ENCODE measurements around the gene GPR158.
"Not testable (repeated sequence)": the region's sequence is repeated elsewhere in the genome, so short reads cannot be mapped to it uniquely, and the experiment has no call there.

Gene GPR158, protein sequence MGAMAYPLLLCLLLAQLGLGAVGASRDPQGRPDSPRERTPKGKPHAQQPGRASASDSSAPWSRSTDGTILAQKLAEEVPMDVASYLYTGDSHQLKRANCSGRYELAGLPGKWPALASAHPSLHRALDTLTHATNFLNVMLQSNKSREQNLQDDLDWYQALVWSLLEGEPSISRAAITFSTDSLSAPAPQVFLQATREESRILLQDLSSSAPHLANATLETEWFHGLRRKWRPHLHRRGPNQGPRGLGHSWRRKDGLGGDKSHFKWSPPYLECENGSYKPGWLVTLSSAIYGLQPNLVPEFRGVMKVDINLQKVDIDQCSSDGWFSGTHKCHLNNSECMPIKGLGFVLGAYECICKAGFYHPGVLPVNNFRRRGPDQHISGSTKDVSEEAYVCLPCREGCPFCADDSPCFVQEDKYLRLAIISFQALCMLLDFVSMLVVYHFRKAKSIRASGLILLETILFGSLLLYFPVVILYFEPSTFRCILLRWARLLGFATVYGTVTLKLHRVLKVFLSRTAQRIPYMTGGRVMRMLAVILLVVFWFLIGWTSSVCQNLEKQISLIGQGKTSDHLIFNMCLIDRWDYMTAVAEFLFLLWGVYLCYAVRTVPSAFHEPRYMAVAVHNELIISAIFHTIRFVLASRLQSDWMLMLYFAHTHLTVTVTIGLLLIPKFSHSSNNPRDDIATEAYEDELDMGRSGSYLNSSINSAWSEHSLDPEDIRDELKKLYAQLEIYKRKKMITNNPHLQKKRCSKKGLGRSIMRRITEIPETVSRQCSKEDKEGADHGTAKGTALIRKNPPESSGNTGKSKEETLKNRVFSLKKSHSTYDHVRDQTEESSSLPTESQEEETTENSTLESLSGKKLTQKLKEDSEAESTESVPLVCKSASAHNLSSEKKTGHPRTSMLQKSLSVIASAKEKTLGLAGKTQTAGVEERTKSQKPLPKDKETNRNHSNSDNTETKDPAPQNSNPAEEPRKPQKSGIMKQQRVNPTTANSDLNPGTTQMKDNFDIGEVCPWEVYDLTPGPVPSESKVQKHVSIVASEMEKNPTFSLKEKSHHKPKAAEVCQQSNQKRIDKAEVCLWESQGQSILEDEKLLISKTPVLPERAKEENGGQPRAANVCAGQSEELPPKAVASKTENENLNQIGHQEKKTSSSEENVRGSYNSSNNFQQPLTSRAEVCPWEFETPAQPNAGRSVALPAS (N-terminal part only)

DNA sequence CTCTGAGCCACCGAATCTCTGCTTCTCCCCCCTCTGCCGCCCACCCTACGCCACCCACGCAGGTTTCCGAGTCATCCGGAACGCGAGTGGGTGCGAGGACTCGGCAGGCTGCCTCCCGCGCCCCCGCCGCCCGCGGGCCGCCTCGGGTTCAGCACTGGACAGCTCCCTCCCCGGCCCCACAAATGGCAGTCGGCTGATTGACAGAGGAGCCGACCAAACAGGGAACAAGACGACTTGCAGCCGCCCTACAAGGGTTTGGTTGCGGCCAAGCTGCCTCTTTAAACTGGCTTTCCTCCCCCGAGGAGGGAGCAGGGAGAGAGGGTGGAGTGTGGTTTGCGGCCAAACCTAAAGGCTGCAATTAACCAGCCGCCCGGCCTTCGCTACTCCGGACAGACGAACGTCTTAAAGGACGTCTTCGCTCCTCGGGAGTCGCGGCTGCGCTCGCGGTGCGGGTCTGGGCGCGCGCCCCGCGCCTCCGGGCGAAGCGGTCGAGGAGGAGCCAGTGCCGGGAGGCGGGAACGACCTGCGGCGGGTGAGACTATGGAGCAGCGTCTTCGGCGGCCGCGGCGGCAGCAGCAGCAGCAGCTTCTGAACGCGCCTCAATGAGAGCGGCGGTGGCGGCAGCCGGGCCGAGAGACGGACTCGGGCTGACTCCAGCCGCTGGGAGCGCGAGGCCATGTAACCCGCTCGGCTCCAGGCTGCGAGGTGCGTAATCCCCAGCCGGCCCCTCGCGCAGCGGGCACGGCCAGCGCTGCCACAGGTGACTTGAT, at the start of gene GPR158:
GPR158 (plus strand) TSS at position 541 of the 770 bp plus-strand sequence. CDS start 420 bp downstream, outside the sequence.
- Mint-ChIP-seq H3K27me3 (peaks cover 40% of the 10 kb centered on the region), H3K4me3 (peak within 1 kb of the TSS; percentile 12), H3K9me3 (no peaks in the 10 kb centered on the region), H3K27ac (no peak within 1 kb of the TSS), H3K4me1 (peaks cover 4% of the 10 kb centered on the region), H3K36me3 (peaks cover 2% of the 10 kb centered on the region)
- CTCF ChIA-PET: no interaction called here
- DNase-seq: peak; percentile 79

DNA sequence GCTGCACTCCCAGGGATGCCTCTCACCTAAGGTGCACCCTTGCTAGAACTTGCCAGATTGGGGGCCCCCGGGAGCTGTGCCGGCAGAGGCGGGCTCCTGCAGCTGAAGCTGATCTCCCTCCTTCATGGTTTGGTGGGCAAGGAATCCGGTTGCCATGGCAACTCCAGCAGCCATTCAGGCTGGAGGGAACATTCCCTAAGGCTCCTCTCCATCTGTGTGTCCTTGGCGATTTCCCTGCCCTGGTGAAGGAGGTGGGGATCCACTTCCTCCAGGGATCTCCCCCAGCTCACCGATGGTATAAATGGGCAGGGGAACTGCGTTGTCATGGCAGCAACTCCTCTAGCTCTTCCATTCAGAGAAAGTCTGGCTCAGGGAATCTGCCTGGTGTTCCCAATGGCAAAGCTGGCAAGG, 49.6 kb upstream of the GPR158 start:
- no peak for DNase-seq
- CTCF ChIA-PET: no interaction called here

DNA sequence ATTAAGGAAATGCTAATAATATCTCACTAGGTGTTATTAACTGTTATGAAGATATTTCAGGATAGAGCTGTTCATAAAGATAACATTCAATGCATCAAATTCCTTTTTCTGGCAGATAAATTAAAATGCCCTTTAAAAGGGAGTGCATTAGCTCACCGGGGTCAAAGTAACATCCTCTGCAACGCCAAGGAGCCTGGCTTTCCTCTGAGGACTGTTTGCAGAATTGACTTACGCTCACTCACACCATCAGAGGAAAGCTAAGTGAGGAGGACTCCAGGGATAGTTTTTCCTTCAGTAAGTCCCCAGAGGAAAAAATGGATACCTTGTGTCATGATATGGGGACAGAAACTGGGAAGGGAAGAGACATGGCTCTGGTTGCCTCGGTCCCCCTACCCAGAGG, 45.2 kb upstream of the GPR158 start:
- Mint-ChIP-seq H3K4me1 (no peaks in the 10 kb centered on the region), H3K36me3 (no peaks in the 10 kb centered on the region), H3K27ac (no peak overlapping the region), H3K9me3 (peaks cover 6% of the 10 kb centered on the region), H3K27me3 (no peaks in the 10 kb centered on the region), H3K4me3 (no peak overlapping the region)
- CTCF ChIA-PET: interaction anchor here (1.2 kb wide), 1 partner anchor 16 kb away, joined by 6 read pairs; no protein-coding TSS in a partner anchor
- no peak for DNase-seq

More for the DNA sequence above, 49.6 kb upstream of the GPR158 start:
- H3K4me1 Mint-ChIP-seq: no peaks in the 10 kb centered on the region
- H3K27me3 Mint-ChIP-seq: no peaks in the 10 kb centered on the region
- H3K36me3 Mint-ChIP-seq: no peaks in the 10 kb centered on the region
- H3K27ac Mint-ChIP-seq: no peak overlapping the region
- no peak overlapping the region for H3K4me3 Mint-ChIP-seq
- H3K9me3 Mint-ChIP-seq: no peaks in the 10 kb centered on the region

DNA sequence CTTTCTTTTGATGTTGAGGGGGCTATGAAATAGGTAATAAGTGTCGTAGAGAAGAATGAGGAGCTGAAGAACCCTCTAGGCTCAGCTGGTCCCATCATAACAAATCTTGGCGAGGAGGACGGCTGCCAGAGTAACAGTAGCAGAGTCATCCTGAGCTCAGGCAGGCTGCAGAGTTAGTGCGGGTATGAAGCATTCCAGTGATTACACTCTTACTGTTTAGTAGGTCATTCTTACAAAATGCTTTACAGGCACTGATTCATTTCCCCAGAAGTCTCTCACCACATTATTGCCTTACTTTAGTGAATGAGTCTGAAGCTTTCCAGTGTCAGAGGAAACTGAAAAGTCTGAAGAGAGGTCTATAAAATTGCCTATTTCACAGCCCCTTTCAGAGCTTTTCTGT, 43.9 kb upstream of the GPR158 start:
- Mint-ChIP-seq H3K4me1 (no peaks in the 10 kb centered on the region), H3K4me3 (no peak overlapping the region), H3K27me3 (no peaks in the 10 kb centered on the region), H3K9me3 (peaks cover 6% of the 10 kb centered on the region), H3K36me3 (no peaks in the 10 kb centered on the region), H3K27ac (no peak overlapping the region)
- CTCF ChIA-PET: no interaction called here
- DNase-seq: no peak

DNA sequence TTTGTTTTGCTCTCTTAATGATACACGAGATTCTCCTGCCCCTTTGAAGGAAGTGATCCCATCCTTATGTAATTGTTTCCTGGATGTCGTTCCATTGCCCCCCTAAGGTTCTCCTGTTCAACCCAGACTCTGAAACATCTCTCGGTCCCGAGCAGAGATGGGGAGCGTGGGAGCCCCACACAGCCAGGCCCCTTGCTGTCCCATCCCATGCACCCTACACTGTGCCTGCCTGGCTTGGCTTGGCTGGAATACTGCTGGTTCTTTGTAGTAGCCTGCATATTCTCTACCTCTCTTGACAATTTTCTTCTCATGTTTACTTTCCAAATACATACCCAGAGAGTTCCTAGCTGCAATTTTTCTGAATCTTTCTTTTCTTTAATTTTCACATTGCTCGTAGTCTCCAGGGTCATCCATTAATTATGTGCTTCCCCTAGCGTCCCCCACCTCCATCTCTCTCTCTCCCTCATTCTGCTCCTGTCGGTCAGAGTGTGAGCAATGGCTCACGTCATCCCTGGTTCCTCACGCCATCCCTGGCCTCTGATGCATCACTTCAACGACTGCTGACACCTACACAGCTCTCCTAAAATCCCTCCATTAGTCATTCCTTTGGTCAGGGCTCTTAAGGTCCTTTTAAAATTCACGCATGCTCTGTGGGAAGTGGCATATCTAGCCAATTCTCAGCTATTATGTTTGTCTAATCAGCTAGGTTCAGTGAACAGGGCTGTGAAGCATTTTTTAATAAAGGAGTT, 32.5 kb upstream of the GPR158 start:
- Mint-ChIP-seq H3K27me3 (no peaks in the 10 kb centered on the region), H3K4me1 (no peaks in the 10 kb centered on the region), H3K36me3 (no peaks in the 10 kb centered on the region), H3K9me3 (peaks cover 2% of the 10 kb centered on the region), H3K4me3 (no peak overlapping the region), H3K27ac (no peak overlapping the region)
- CTCF ChIA-PET: no interaction called here
- DNase-seq: no peak

DNA sequence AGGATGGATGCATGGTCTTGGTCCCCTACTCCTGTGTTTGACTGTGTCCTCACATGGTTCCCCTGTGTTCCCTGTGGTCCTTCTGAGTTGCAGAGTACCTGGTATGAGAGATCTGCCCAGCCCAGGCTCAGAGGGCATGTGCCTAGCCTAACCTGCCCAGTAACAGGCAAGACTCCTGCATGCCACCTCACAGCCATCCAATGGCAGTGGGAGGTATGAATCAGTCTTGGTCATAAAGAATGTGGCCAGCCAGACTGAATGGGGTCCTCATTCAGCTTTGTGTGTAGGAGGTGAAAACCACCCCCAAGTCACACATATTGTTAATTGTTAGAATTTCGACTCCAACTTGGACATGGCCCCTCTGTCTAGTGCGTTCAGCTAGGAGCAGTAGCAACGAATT, 17.2 kb upstream of the GPR158 start:
- Mint-ChIP-seq H3K4me1 (no peaks in the 10 kb centered on the region), H3K27ac (no peak overlapping the region), H3K4me3 (no peak overlapping the region), H3K27me3 (no peaks in the 10 kb centered on the region), H3K36me3 (no peaks in the 10 kb centered on the region), H3K9me3 (no peaks in the 10 kb centered on the region)
- CTCF ChIA-PET: no interaction called here
- DNase-seq: no peak

DNA sequence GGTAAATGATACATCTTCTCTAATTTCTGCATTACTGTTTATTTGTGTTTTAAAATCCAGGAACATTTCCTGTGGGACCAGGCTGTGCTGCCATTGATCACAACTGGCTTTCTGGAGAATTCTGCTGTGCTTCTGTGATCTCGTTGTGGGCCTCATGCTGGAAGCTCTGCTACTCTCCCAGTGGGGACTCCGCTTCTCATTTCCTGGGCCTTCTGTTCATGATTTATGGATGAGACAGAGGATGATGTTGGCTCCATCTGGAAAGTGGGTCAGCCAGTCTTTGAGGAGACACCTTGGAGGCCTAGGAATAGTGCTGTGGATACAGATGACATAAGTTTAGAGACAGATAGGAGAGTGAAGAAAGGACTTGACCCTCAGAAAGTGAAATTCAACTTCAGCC, 15.2 kb upstream of the GPR158 start:
- CTCF ChIA-PET: no interaction called here
- Mint-ChIP-seq H3K4me3 (no peak overlapping the region), H3K27me3 (no peaks in the 10 kb centered on the region), H3K4me1 (no peaks in the 10 kb centered on the region), H3K9me3 (peaks cover 2% of the 10 kb centered on the region), H3K36me3 (no peaks in the 10 kb centered on the region), H3K27ac (no peak overlapping the region)
- DNase-seq: no peak

DNA sequence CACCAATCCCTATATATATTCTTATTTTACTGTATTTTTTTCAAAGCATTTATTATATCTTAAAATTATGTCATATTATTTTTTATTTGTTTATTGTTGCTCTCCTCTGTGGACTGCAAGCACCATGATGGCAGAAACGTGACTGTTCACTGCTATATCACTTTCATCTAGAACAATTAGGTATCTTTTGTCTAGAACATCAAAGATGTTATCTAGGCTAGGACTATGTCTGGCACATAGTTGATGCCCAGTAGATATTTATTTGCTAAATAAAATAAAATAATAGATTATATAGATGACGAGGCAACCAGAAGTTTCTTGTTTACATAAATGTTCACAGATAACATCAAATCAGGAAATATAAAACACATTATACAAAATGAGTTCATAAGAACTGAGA, 12.4 kb upstream of the GPR158 start:
- no peaks in the 10 kb centered on the region for H3K27me3 Mint-ChIP-seq
- H3K4me3 Mint-ChIP-seq: no peak overlapping the region
- H3K36me3 Mint-ChIP-seq: no peaks in the 10 kb centered on the region
- DNase-seq: no peak
- peaks cover 2% of the 10 kb centered on the region for H3K9me3 Mint-ChIP-seq
- CTCF ChIA-PET: no interaction called here
- no peak overlapping the region for H3K27ac Mint-ChIP-seq
- H3K4me1 Mint-ChIP-seq: no peaks in the 10 kb centered on the region

DNA sequence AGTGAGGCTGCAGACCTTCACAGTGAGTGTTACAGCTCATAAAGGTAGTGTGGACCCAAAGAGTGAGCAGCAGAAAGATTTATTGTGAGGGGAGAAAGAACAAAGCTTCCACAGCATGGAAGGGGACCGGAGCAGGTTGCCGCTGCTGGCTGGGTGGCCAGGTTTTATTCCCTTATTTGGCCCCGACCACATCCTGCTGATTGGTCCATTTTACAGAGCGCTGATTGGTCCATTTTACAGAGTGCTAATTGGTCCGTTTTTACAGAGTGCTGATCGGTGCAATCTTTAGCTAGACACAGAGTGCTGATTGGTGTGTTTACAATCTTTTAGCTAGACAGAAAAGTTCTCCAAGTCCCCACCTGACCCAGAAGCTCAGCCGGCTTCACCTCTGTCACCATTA, 11.3 kb upstream of the GPR158 start:
- H3K4me3 Mint-ChIP-seq, H3K27me3 Mint-ChIP-seq, H3K27ac Mint-ChIP-seq, H3K4me1 Mint-ChIP-seq, H3K36me3 Mint-ChIP-seq, H3K9me3 Mint-ChIP-seq, CTCF ChIA-PET, DNase-seq: not testable (repeated sequence)

DNA sequence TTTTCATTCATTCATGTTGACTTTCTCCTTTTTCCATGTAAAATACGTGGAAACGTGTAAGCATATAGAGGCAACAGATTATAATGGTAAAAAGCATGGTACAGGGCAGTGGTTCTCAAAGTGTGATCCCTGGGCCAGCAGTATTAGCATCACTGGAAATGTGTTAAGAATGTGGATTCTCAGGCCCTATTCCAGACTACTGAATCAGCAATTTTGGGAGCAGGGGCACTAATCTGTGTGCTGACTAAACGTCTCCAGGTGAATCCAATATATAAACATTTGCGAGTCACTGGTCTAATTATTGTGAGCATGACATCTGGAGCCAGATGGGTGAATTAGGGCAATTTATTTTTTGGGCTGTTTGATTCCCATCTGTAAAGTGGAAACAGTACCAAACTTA, 5.1 kb upstream of the GPR158 start:
- H3K9me3 Mint-ChIP-seq: no peaks in the 10 kb centered on the region
- H3K27me3 Mint-ChIP-seq: peaks cover 11% of the 10 kb centered on the region
- no peak overlapping the region for H3K4me3 Mint-ChIP-seq
- peaks cover 4% of the 10 kb centered on the region for H3K4me1 Mint-ChIP-seq
- H3K27ac Mint-ChIP-seq: no peak overlapping the region
- H3K36me3 Mint-ChIP-seq: peaks cover 1% of the 10 kb centered on the region
- CTCF ChIA-PET: no interaction called here
- no peak for DNase-seq

DNA sequence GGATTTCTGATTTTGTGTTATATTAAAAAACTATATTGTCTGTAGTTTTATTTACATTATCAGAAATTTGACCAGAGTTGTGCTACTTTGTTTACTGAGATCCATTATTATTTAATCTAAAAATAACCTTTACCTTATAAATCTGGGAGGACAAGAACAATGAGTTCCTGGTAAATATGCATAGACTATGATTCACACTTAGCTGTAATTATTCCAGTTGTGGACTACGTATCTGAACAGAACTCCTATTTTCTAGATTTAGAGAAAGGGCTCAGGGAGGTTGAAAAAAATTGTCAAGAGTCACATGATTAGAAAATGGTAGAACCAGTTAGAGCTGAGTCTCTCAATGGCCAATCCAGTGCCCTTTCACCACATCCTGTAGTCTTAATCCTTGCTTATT, 4.2 kb upstream of the GPR158 start:
- Mint-ChIP-seq H3K27me3 (peaks cover 20% of the 10 kb centered on the region), H3K4me3 (no peak overlapping the region), H3K36me3 (peaks cover 1% of the 10 kb centered on the region), H3K9me3 (no peaks in the 10 kb centered on the region), H3K27ac (no peak overlapping the region), H3K4me1 (peaks cover 4% of the 10 kb centered on the region)
- CTCF ChIA-PET: no interaction called here
- no peak for DNase-seq

DNA sequence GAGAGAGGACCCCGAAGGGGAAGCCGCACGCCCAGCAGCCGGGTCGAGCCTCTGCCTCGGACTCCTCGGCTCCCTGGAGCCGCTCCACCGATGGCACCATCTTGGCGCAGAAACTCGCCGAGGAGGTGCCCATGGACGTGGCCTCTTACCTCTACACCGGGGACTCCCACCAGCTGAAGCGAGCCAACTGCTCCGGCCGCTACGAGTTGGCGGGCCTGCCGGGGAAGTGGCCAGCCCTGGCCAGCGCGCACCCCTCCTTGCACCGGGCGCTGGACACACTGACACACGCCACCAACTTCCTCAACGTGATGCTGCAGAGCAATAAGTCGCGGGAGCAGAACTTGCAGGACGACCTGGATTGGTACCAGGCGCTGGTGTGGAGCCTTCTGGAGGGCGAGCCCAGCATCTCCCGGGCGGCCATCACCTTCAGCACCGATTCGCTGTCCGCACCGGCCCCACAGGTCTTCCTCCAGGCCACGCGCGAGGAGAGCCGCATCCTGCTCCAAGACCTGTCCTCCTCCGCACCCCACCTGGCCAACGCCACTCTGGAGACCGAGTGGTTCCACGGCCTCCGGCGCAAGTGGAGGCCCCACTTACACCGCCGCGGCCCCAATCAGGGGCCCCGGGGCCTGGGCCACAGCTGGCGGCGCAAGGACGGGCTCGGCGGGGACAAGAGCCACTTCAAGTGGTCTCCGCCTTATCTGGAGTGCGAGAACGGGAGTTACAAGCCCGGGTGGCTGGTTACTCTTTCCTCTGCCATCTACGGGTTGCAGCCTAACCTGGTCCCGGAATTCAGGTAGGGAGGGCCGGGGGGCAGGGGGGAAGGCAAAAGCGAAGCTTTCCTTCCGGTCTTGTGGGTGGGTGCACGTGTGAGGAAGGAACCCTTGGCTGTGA, 973 bp downstream of the GPR158 start:
- no peak for DNase-seq
- H3K9me3 Mint-ChIP-seq: no peaks in the 10 kb centered on the region
- peaks cover 4% of the 10 kb centered on the region for H3K4me1 Mint-ChIP-seq
- H3K27ac Mint-ChIP-seq: no peak overlapping the region
- peaks cover 40% of the 10 kb centered on the region for H3K27me3 Mint-ChIP-seq
- H3K36me3 Mint-ChIP-seq: peaks cover 2% of the 10 kb centered on the region
- H3K4me3 Mint-ChIP-seq: no peak overlapping the region
- CTCF ChIA-PET: no interaction called here
